Measurements from ENCODE around the gene BANP.
"Not testable (repeated sequence)": the region's sequence is repeated elsewhere in the genome, so short reads cannot be mapped to it uniquely, and the experiment has no call there.

BANP gene

DNA sequence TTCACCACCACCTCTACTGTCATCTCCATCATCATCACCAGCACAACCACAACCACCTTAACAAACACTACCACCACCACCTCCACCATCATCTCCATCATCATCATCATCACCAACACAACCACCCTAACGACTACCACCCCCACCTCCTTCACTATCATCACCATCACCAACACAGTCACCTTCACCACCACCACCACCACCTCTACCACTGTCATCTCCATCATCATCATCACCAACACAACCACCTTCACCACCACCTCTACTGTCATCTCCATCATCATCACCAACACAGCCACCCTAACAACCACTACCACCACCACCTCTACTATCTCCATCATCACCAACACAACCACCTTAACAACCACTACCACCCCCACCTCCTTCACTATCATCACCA lies 102.2 kb downstream of the BANP start:
- not testable (repeated sequence) for FAIRE-seq

DNA sequence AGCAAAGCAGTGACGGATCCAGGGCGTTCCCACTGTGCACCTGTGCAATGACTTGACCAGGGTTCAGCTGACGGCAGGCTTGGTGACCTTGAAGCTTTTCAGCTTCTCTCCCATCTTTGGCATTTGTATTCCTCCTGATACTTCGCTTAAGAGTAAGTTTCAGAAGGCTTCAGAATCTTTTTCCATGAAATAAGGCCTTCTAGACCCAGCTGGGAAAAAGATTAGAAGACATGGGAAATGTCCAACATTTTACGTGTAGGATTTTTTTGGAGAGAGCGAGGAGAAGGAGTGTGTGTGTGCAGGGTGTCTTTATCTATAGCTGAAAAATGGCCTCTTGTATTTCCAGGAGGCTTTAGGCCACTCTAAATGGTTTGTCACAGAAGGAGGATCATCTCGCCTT lies 104.1 kb downstream of the BANP start:
- FAIRE-seq = no peak

DNA sequence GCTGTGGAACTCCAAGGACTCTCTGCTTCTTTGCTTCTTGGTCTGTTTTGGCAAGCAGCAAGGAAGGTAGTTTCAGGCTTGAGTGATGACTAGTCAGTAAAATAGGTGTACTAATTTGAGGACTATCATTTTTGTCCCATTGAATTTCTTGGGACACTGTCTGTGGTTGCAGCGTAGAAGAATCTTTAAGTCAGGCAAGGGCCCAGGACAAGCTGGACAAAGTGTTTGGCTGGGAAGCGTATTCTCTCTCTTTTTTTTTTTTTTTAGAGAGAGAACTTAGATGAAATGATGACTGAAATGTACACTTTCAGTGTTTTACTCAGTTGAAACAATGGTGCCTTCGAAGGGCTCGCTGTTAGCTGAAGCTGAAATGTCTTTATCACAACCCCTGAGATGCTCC lies 105.0 kb downstream of the BANP start:
- FAIRE-seq = no peak

DNA sequence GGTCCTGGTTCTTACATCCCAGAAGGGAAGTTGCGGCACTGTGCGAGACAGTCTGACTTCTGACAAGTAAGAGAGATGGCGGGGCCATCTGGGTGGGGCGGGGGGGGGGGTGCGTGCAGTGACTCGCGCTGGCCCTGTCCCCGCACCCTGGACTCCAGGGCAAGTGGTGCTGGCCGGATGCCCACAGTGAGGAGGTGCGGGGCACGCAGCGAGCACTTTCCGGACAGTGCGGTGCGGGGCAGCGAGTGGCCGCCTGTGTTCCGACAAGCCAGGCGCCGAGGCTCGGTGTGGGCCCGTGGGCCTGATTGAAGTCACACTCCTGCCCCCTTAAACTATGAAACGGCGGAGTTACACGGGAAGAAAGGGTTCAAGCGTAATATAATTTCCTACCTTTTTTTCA lies 106.4 kb downstream of the BANP start:
- FAIRE-seq = no peak

DNA sequence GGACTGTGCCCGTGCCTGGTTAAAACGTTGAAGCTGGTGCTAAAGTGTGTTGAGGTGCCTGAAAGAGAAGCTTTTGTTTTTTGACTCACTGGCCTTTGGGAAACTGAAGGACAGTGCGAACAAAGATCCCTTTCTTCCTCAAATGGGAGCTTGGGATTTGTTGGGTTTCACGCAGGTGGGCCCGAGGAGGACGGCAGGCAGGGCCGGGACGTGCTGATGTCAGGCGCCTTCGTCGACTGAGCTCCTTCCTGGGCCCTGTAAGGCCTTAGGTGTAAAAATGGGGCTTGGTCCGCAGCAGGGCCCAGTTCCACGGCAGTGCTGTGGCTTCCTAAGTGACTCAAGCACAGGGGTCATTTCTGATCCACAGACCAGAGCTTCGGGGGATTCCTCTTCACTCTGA lies 106.9 kb downstream of the BANP start:
- FAIRE-seq = no peak

DNA sequence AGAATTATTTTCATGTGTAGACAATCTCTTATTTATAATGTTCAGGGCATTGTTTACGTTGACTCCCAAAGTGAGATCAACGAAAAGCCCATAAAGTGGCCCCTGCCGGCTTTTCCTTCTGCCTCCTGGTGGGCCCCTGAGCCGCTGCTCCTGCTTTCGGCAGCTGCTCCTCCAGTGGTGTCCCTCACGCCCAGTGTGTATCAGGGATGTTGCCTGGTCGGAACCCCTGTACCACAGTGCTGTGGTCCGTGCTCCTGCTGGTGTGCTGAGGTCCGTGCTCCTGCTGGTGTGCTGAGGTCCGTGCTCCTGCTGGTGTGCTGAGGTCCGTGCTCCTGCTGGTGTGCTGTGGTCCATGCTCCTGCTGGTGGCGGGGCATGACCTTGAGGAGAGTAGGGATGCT lies 107.6 kb downstream of the BANP start:
- no peak for FAIRE-seq

DNA sequence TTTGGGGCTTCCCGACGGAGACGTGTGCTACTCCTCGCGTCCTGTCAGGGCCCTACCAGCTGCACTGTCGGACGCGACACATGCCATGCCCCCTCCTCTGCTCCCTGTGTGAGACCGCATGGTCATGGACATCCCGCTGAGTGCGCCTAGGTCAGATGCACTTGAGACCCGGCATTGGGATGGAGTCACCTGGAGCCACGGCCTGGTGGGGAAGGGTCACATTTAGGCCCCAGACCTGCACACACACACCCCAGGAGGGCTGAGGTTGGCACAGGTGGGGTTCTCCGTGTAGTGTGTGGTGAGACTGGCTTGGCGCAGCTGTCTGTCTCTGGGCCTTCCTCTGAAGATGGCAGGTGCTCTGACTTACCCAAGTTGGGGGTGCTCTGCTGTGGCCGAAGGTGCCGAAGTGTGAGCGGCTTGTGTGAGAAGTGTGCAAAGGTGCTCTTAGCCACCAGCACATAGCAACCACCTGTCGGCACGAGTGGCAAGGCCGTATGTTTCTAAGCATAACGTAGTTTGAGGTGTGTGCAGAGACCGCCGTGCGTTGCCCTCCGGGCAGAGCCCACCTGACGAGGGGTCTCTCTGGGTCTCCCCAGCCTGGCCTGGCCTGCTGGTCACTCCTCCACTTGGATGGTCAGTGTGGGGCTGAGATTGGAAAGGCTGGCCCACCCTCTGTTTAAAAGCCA lies 108.6 kb downstream of the BANP start:
- no peak for FAIRE-seq

DNA sequence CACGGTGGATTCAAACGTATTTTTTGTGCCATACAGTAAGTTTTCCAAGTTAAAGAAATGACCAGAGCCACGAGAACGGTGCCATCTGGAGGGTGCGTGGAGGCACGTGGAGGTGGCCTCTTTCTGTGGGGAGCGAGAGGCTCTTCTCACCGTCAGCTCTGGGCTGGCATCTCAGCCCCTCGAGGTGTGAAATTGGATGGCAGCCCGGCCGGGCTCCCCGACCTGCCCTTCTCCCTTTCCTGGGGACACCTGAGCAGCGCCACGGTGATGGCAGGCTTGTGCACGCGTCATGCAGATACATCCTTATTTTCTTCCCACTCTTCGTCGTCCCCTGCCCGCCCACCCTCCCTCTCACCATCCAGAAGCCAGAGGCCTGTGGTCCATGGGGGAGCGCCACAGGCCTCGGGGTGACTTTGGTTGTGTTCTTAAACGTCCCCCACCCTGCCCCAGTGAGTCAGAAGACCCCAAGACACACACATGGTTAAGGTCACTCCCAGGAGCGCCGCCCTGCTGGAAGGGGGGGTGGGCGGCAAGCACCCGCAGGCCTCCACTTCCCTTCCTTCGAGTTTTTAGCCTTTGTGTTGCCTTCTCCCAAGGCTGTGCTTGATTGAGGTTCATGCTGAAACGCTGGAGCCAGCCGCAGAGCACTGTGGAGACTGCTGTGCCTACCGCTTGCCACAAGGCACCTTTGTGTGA lies 109.4 kb downstream of the BANP start:
- FAIRE-seq = no peak

DNA sequence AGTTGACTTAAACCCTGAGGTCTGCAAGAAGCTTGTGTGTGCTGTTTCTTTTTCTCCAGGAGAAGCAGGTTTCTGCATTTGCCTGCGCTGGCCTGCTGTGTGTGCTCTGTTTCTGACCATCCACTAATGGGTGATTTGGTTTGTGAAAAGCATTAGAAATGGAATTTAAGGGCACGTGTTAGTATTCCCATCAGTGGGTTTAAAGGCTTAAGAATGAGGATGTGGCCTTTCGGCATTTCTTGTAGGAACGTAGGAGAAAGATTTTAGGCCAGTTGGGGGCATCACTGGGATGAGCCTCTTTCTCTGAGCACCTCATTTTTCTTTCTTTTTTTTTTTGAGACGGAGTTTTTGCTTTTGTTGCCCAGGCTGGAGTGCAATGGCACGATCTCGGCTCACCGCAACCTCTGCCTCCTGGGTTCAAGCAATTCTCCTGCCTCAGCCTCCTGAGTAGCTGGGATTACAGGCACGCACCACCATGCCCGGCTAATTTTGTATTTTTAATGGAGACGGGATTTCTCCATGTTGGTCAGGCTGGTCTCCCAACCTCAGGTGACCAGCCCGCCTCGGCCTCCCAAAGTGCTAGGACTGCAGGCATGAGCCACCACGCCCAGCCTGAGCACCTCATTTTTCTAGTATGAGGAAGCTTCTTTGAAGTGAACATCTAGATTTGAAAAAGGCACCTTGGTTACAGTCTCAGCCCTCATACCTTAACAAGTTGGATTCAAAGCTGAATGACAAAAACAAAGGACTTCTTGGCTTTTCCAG lies 110.3 kb downstream of the BANP start:
- FAIRE-seq = no peak

DNA sequence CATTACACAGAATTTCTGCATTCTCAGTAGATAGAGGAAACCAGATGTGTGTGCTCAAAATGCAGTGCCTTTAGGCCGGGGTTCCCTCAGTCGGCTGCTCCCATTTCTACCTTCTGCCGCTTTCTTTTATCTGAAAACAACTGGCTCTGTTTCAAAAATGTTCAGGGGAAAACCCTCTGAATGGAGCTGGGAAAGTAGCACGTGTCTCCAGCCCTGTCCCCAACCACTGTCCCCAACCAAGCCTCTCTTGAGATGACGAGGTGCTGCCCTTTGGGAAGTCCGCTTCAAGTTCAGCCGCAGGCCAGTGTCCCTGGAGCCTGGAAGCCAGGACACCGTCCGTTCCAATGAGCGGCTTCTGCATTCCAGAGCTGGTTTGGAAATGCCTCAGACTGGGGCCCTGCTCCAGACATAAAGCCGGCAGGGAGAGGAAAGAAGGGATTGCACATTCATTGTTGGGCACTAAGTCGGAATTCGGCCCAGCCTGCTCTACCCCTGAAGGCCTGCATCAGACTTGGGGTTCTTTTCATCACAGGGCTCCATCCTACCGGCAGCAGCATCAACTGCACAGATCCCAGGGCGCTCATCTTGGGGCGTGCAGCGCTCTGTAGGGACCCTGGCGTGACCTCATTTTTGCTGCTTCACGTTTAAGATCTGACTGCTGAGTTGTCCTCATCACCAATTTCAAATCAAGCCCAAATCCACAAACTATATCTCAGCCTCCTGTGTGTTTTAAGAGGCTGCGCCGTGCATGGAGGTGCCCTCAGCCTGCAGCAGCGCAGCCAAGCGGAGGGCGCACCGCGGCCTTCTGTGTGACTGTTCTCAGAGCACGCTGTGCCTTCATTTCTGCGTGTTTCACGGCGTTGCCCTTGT lies 111.3 kb downstream of the BANP start:
- no peak for FAIRE-seq

DNA sequence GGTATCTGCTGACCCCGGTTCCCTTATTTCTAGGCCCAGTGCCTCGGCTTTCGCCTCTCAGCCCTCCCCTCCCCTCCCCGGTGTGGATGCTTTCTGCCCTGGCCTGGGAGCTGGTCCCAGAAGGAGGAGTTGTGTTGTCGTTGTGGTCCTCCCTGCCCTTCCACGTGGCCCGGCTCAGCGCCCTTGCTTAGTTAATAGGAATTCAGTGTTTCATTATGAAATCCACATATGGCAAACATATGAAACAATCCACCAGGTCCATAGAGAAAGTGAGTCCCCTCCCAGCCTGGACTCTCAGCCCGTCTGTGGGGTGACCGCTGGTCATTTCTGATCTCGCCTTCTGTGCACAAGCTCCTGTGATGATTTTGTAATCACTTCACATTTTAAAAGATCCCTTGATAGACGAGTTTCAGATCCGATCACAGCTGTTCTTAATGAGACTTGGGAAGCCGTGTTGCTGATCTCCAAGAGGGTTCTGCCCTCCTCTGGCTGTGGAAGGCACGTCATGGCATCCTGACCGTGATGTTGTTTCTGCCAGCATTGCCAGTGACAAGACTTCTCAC lies 112.1 kb downstream of the BANP start:
- no peak for FAIRE-seq

DNA sequence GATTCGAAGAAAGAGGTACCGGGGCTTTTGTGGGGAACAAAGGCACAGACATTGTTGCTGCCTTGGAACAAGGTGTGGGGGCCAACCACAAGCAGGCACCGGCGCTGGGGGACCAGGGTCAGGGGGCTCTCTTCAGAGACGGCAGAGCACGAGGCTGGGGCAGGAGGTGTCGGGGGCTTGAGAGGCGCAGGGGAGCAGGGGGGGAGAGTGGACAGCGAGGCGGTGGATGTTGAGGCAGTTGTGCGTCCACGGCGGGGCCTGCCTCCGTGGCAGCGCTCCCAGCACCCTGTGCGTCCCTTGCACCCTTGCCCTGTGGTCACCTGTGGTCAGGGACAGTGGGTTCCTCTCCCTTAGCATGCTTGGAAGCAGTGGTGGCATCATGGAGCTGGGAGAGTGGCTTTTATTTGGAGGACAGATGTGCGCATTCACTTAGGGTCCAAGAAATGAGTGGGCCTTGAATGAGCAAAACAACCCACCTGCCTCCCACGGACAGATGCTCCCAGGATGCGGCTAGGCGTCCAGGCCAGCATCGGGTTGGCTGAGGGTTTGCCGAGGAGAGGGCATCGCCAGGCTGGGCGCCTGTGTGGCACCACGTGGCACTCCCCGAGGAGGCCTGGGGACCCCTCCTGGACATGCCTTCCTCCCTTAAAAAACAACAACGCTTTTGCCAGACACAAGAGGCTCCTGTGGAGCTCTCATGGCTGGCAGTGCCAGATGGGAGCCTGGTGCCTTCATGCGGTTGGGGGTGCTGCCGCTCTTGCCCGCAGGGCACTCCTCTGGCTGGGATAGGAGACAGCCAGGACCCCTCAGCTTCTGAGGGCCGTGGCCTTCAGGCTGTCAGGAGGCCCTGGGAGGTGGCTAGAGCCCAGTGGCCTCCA lies 113.0 kb downstream of the BANP start:
- FAIRE-seq = no peak

DNA sequence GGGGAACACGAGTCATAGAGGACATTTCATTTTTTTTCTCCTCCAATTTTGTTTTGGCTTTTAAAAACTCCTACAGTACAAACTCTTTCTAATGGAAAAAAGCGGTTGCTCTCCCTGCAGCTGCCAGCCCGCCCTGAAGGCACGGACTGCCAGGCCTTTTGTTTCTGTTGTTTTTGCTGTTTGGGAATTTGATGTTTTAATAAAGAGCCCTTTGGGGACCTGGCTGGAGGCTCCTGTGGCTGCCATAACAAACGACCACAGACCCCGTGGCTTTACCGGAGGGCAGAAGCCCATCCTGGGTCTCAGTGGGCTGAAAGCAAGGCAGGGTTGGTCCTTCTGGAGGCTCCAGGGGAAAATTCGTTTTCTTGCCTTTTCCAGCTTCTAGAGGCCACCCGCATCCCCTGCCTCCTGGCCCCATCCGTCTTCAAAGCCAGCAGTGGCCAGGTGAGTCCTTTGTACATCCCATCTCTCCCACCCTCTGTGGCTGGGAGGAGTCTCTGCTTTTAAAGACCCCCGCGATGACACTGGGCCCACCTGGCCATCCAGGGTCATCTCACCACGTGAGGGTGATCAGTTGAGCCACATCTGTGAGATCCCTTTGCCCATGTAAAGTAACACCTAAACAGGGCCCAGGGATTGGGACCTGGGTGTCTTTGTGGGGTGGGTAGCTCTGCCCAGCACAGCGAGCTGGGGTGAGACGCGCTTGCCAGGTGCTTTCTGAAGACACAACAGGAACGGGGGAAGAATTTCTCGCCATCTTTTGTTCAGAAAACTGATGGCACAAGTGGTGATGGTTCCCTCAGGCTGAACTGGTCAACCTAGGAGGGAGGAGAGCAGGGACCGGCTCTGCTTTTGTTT lies 113.9 kb downstream of the BANP start:
- no peak for FAIRE-seq

DNA sequence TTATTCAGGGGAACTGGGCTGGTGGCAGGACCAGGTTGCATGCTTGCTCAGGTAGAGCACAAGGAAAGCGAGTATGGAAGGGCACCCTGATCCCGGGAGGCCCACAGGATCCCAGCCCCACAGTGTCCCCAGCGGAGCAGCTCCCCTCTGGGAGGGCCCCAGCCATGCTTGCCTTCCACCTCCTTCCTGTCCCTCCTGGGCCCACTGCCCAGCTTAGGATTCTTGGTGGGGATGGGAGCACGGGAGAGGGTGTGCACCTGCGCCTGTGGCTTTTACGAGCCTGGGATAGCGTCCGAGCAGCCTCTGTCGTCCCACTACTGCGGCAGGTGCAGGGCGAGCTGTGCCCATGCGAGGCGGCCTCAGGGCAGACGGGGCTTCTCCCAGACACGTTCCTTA lies 114.5 kb downstream of the BANP start:
- no peak for FAIRE-seq

DNA sequence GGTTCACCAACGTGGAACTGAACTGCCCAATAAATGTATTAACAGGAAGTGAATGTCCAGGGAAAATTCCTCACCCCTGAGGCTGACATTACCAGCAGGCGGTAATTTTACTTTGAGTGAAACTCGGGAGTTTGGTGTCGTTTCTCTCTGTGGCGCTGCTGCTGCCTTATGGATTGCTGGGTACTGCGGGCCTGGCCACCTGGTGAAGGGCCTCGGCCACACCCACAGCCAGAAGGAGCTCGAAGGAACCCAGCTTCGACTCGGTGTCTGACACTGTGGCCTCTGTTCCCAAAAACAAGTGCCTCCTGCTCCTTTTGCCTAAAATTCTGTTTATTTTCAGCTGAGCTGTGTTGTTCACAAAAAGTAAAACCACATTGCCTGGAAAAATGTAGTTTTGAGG lies 115.0 kb downstream of the BANP start:
- no peak for FAIRE-seq

DNA sequence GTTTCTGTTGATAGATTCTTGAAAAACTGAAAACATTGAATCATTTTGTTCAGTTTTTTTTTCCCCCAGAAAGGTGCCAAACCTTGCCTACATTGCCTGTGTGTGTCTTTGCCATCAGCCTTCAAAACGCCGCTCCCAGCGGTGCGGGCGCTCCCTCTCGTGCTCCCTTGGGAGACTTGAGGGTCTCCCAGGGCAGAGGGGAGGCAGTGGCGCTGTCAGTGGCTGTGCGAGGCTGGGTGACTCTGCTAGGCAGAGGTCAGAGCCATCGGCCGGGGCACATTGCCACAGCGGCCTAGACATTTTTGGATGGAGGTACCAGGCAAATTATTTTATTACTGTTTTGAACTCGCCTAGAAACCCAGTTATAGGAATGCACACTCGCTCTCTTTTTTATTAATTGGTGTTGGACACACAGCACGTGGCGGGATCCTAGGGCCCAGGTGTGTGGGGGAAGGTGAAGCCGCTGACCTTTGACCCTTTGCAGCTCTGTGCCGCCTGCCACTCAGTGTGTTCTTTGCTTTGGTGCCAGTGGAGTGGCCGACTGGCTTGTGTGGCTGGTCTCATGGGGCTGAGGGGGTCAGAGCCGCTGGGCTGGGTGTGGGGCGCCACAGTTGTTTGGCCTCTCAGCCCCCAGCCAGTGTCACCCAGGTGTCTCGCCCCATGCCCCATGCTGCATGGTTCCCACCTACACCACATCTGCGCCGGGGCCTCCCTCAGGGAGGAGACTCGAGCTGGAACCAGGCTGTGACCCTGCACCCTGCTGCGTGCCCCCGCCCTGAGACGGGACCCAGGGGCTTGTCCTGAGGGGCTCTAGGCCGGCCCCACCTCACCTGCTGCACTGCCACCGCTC lies 115.7 kb downstream of the BANP start:
- no peak for FAIRE-seq

DNA sequence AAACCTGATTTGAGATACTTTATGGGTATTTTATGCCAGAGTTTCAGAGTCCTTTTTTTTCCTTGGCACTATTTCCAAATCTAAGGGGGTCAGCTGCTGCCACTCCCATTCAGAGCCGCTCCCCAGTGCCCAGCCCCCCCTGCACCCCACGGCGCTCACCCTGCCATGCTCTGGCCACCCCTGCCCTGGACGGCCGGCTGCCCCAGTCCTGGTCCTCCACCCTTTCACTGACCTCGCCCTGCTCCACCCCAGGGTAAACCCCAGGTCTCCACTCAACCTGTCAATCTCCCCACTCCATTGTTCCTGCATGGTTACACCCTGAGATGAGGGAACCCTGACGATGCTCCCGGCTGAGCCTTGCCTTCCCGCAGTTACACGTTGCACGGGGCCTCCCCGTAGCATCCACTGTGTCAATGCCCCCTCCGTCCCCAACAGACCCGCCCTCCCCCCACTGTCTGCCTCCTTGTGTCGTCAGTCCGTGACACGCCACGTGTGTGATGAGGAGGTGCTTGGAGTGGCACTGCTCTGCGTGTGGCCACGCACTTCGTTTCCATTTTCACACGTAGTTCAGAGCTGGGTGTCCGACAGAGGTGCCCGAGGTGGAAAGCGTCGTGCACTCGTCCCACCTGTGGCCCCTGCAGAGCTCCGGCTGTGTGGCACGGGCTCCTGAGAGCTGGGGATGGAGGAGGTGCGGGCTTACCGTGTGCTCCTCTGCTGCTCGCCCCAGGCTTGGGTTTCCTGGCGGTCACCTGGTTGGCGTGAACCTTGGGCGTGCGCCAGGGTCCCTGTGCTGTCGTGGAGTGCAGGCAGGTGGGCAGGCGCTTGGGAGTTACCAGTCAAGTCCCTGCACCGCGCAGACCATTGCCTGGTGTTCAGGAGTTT lies 116.5 kb downstream of the BANP start:
- FAIRE-seq = no peak

Data from G401.6 (cell line).